Measurements from ENCODE around the gene MEF2C.

DNA sequence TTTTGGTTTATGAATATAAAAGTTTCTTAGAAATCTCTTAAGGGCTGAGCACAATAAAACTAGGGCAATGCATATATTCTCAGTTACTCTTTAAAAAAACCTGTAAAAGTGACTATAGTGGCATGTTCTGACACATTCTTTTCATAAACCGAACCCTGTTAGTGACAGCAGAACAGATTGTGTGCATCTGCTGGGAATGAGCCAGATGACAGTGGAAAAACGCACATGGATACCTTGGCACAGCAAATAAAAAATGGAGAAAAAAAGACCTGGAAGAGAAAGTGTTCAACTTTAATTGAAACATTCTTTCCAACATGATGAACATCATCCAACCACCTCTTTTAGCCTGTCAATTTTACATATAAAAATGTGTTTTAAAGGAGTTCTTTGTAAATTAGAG lies 12.7 kb downstream of the MEF2C start:
- TF ChIP-seq, protein P1, sequence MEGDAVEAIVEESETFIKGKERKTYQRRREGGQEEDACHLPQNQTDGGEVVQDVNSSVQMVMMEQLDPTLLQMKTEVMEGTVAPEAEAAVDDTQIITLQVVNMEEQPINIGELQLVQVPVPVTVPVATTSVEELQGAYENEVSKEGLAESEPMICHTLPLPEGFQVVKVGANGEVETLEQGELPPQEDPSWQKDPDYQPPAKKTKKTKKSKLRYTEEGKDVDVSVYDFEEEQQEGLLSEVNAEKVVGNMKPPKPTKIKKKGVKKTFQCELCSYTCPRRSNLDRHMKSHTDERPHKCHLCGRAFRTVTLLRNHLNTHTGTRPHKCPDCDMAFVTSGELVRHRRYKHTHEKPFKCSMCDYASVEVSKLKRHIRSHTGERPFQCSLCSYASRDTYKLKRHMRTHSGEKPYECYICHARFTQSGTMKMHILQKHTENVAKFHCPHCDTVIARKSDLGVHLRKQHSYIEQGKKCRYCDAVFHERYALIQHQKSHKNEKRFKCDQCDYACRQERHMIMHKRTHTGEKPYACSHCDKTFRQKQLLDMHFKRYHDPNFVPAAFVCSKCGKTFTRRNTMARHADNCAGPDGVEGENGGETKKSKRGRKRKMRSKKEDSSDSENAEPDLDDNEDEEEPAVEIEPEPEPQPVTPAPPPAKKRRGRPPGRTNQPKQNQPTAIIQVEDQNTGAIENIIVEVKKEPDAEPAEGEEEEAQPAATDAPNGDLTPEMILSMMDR (IDR thresholded peaks at IDR 0.05): no peak
- TF ChIP-seq EZH2phosphoT487 (IDR thresholded peaks at IDR 0.05): no peak
